NCI-H526 treated with DMSO at 0.1 percent for 48 hours (cell line): ENCODE data around the gene KCNA2.
A peak's percentile ranks its signal among the peaks of the same experiment; 100 is the strongest.

Experiments
- DNase-seq: peaks from one replicate; lab custom pipeline; 2025; lab: John Stamatoyannopoulos, UW

KCNA2 gene

DNA sequence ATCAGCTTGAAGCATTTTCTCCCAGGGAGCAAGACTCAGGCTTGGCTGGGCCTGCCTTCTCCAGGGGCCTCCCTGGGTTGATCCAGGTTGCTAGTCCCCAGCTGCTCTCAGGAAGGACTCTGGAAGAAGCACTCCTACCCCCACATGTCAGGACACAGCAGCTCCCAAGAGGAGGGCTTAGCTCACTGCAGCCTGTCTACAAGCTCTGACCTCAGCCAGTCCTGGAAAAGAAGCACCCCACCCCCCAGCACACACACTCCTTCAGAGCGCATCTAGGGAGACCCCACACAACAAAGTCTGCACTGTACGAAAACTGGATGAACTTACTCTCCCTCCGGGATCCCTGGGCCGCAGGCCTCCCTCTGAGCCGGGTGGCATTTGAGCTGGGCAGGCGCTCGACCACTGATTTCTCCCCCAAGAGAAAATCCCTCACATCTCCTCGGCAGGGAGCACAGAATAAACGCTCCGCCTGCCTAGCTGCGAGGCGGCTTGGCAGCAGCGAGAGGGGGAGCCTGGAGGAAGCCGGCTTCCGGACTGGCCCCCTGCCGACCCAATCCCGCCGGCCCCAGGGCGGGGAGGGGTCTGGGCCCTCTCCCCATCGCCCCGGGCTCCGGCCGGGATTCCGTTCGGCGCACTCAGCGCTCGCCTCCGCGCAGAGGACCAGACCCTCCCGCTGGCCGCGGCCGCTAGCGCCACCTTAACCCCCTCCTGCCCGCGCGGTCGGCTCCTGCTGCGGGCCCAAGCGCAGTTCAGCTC lies at the start of gene KCNA2:
Gene KCNA2 (minus strand): TSS at position 458 of the 756 bp plus-strand sequence. CDS start 1,576 bp downstream, outside the sequence.
- peak; percentile 15 for DNase-seq

DNA sequence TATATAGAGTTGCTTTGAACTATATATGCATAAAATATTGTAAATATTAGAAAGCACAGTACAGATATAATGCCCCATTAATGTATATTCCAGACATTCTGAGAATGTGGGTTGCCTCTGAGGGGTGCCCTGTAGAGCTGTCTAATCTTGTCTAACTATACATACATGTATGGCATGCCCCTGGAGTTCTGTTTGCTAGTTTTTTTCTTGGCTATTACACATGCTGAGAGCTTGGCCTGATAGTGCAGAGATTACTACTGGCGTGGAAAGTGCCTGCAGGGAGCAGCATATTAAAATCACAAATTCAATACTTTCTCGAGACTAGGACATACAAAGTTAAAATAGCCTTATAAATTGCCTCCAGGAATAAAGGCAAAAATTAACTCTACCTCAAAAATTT lies 44.5 kb upstream of the KCNA2 start:
- DNase-seq, result no peak

DNA sequence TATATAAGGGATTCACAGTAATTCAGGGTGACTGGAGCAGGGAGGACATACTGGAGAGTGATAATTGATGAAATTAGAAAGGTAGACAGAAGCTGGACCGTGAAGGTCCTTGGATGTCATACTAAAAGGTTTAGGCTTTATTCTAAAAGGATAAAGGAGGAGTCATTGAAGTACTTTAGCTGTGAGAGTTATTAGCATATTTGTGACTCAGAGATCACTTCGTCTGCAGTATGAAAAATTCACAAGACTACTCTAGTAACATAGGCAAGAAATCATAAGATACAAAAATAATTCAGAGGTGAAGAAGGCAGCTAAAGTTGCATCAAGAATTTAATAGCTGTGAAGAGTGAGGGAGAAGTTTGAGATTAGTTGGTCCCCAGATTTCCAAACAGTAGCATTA lies 42.3 kb upstream of the KCNA2 start:
- DNase-seq, result no peak

DNA sequence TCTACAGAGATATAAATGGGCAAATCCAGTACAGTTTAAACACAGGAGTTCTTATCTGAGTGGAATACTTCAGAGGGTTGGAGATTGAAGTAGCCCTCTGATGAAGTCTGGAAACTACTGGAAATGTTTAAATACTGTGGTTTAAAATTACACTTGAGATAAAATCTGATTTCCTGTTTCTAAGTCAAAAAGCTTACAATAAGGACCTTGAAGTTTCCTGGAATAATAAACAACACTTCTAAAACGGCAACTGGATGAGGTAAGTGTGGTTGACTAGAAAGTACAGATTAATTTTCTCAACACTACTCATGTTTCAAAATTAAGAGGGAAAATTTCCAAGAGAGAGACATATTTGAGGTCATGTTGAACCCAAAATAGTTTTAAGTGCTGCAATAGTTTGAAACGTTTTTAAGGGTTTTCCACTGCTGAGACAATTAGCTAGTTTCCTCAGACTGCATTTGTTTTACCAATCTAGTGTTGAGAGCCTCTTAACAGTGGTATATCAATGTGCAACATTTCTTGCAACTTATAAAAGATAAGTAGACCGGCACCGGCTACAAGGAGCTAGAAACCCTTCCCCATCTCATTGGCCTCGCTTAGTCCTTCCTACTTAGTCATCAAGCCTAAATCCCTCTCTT lies 41.2 kb upstream of the KCNA2 start:
- no peak for DNase-seq

DNA sequence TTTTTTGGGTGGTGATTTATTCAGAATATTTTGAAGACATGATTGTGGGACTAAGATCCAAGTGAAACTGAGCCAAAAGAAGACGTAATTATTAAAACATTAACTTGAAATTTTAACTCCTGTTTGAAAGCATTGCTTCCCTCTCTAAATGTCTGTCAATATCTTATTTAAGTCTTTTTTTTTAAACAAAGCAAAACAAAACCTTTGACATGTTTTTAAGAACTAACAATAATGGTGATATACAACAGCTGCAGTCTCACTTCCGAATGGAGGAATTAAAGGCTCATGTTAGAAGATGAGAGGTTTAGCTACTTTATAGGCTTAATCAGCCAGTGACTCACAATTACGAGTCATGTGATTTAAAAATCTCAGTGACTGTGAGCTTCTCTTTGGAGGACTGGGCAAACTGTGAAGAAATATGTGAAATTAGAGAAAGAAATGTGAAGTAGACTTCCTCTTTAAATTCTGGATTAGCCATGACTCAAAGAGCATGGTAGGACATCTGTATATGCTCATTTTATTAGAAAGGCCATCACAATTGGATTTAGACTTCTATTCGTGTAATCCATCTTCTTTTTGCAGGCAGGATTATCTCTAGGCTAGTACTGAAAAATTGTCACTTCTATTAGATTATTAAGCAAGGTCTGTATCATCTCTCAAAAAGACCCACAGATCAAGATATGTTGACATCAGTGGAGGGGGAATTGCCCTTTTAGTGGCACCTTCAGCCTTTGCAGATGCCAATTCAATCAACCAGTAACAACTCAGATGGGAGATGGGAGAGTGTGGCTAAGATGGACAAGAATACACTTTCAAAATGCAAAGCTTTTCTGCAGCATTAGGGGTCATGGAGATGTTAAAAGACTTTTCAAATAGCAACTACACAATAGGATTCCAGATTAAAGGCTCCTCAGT lies 39.9 kb upstream of the KCNA2 start:
- no peak for DNase-seq

DNA sequence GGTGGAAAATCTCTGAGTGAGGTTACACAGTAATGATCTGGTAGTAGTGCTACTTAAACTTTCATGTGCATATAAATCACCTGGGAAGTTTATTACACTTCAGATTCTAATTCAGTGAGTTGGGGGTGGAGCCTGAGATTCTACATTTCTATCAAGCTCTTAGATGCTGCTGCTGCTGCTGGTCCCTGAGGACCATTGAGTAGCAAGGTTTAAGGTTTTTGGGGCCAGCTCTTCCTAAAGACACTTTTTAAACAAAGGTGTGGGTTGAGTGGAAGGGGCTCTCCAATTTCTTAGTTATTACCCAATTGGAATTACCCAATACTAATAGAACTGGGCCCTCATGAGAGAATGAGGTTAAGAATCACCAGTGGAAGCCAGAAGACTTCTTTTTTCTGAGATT lies 39.1 kb upstream of the KCNA2 start:
- no peak for DNase-seq

DNA sequence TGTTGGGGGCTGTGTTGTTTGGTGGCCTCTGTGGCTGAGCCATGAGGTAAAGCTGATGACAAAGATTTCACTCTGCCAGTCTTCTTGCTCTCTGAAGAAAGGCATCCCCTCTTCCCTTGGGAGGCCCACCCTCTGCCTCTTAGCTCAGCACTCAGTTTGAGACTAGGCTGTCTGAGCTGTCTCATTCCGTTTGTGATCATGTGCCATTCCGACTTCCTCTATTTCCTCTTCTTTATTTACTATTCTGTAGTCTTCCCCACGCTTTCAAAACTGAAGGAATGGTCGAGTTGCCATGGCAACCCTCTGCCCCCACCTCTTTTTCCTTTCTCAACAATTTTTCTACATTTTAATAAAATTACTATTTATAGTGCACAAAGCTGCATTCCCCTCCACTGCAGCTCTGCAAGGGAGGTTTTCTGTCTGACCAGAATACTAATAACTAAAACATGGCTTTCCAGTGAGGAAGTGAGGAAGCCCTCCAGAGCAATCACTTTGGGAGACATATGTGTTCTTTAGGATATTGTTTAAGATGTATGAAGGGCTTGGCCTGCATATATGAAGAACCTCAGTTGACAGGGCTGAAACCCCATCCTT lies 37.8 kb upstream of the KCNA2 start:
- no peak for DNase-seq

DNA sequence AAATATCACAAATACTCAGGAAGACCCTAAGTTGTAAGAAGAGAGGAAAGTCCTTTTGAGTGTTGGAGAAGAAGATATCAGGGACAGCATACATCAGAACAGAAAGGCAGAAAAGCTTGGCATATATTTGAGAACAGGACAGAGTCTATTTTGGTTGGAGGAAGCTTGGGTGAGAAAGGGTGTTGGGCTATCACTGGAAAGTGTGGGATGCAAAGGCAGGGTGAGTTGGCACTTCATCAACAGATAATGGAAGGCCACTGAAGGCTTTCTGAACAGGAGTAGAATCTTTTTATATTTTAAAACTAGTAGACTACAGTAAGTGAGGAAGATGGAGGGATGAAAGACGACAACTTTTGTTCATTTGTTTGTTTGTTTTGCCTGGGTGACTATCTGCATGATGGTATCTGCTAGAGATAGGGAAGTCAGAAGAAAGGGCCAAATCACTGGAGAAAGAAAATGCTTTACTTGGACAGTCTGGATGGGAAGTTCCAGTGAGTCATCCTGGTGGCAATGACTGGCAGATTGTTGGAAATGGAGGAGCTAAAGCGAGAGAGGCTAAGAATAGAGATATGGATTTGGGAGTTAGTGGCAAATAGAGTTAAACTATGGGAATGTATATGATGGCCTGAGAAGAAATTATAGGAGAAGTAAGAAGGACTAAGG lies 33.7 kb upstream of the KCNA2 start:
- no peak for DNase-seq

DNA sequence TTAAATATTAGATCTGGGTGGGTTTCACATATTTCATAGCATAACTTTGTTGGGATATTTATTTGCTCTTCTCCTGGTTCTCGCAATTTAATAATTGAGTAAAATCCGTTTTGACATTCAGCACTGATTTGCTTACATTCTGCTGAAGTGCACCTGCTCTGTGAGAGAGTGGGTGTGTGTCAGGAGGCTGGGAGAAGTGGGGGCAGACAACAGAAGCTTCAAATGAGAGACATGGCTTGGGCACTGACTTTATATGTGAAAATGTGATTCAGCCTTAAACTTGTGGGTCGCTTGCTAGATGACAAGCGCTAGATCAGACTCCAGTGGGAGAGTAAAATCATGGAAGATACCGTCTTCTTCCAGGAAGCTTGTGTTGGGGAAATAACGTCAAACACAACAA lies 32.4 kb upstream of the KCNA2 start:
- no peak for DNase-seq

DNA sequence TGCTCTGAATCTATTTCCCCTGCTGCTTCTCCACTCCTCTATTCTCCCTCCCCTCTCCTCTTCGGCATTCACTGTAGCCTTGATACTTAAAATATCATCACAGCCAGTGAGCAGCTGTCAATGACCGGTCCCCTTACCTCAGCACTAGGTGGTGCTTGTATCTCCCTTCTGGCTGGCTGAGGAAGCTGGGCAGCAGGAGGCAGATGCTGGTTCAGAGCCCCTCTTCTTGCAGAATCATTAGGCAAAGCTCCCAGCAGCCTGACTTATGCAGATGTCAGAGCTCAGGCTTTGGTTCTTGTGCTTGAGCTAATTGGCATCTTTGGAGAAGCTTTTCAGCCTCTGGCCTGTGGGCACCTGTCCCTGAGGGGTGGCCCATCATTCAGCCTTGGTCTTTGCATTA lies 31.9 kb upstream of the KCNA2 start:
- DNase-seq, result no peak

DNA sequence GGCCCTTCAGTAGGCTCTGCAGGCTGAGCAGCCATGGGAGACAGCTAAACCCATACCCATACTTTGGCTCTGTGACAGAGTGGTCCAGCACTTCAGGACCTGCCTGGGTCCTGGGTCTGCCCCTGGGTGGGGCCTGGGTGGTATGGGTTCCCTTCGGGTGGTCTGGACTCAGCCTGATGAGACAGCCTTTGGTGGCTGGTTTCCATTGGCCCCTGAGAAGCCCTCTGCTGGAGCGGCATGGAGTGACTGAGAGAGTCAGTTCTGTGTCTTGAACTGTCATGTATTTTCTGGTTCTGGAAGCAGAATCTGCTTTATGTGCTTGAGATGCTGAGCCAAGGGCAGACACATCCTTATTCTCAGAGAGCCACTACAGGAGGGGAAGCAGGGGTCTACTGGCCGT lies 31.3 kb upstream of the KCNA2 start:
- DNase-seq, result no peak

DNA sequence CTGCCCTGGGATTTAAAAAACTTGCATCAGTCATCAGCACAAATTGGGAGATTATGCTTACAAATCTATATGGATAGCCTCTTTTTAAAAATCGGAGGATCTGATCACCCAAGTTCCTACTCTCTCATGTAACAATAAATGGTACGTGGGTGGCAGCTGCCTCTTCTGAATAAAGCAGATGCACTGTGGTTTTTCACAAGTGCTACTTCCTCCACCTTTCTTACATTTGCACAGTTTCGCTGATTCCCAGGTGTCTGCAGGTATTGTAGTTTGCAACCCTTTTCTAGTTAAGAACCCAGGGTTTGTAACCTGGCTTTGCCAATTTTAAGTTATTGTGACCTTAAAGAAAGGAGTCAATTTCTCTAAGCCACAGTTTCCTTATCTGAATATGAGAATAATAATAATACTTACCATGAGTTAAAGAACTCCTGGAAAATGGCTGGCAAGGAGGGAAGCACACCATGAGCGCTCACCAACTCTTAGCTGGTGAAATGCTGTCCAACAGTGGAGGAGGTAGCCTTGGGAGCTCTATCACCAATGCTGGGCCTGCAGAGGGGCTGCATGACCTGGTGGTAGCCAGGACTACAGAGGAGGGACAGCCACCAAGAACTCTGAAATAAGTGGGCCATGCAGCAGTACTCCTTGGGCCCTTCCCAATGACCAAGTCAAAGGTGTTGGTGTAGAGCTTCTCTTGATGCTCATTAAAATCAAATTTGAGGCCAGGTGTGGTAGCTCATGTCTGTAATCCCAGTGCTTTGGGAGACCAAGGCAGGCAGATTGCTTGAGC lies 30.2 kb upstream of the KCNA2 start:
- DNase-seq, result no peak

DNA sequence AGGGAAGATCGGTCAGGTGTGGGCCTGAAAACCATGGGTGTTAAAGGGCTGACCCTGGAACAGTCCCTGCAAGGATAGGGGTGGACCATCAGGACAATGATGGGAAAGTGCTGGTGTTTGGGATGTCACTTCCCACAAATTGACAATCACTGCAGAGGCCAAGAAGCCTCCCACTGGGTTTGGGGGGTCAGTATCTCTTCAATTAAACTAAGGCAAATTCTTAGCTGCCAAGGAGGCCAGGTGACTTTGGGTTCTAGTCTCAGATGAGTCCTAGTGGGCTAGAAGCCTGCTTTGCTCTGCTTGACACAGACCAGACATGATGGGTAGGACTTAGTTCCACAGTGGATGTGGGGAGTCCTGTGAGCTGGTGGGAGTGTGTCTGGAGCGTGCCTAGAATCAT lies 29.3 kb upstream of the KCNA2 start:
- no peak for DNase-seq

DNA sequence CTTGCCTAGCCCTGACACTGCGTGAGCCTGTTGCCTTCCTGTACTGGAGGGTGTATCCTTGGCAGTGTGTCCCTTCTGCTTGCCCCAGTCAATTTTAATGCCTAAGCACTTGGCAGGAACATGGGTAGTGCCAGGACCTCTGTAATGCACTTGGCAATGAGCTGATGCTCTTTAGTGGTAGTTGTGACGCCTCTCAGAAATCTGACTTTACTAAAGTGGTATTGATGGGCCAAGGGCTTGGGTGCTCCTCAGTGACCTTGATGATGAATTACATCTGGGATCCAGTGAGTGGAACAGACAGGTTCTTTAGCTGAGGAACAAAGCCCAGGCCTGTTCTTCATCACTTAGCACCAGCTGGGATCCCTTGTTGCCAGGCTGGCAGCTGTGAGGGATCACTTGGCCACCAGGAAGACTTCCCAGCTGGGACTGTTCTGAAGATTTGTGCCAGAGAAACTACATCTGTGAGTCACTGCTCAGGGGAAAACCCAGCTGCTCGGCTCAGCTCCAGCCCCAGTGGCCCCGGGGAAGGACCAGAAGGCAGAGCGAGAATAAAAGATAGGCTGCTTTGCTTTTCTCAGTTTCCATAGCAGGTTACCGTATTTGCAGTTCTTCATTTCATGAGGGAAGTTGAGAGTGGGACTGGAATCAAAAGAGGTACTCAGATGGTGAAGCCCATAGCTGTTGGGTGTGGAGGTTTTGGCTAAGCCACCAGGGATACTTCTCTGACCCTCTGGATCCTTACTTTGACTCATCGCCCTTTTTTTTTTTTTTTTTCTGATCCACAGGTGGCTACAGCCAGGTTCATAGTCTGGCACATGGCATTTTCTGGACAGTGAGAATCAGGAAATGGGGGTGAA lies 28.5 kb upstream of the KCNA2 start:
- DNase-seq, result no peak

DNA sequence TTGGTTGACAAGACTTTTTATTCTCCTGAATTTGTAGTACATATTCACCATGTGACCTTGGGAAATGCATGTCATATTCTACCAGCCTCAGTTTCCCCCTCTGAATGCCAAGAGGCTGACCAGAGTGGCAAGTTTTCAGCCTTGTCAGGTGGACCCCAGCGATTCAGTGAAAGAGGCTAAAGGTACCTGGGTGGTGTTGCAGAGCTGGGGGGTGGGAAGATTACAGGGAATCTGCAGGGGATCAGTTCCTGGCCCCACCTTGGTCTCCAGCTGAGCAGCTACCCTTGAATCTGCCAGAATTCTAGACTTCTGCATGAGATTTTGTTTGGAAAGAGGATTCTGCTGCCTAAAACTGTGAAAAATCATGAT lies 27.9 kb upstream of the KCNA2 start:
- no peak for DNase-seq

DNA sequence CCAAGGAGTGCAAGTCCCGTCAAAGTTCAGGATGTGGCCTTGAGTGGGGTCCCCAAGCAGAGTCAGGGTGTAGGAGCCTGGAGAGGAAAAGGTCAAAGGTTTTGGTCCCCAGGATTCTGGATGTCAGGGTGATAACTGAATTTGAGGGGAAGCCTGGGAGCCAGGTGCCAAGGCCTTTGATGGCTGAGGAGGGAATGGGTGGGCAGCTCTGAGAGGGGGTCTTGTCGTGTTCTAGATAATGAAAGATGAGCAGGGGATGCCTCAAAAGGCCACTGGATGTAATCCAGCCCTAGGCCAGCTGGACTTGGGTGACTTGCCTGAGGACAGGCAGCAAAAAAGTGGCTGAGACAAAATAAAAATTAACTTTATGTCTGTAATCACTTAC lies 27.5 kb upstream of the KCNA2 start:
- no peak for DNase-seq

DNA sequence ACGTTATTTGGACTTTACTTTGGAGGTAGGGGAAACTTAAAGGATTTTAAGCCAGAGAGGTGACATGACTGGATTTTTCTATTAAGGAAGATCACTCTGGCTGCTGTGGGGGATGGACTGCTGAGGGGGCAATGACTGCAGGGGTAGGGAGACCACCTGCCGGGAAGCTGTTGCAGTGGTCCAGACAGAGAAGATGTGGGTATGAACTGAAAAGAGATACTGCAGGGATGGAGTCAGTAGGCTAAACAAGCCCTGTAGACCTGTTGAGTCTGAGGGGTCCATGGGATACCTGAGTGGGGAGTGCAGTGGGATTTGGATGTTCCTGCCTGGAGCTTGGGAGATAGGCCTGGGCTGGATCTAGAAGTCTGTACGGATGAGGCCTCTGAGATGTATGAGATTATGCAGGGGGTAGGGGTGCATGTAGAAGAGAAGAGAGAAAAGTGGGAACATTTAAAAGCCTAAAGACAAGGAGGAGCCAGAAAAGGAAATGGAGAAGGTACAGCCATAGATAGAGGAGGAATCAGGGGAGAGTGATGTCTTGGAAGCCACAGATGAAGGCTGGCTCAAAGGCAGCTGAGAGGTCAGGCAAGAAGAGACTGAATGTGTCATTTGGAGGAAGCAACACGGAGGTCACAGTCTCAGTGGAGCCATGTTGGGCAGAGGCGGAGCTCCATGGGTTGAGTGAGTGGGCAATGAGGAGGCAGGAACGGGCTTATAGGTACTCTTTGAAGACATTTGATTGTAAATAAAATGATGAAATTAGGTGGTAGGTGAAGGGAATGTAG lies 25.9 kb upstream of the KCNA2 start:
- no peak for DNase-seq

DNA sequence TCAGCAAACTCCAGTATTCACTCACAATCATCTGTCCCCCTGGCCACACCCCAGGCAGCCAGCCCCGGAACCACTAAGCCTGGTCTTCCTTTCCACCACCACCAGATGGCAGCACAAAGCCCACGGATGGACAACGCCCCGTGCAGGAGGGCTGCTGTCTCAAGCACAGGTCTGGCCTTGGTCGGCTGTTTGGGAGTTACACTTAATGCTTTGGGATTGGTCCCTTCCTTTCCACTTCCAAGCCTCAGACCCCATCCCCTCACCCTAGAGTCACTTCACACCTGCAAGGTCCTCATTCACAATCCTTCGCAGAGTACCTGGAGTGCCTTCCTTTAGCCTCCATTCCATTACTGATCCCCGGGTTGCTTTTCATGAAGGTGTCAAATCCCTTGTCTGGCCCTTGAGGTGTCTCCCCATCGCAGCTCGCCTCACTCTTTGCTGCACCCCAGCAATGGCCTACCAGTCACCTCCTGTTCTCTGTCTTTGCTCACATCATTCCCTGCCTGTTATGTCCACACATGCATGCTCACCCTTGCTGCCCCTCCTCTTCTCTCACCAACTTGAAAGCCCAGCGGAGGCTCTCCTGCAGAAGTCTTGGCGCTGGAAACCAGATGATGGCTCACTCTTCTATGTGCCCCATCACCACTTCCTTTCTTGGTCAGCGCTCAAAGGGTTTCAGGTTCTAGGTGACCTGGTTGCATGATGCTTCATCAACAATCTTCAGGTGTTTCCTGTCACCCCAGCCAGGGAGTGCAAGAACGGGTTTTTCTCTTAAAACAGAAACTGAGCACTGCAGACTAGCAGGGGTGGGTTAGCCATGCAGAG lies 24.9 kb upstream of the KCNA2 start:
- DNase-seq, result peak; percentile 12
